HG03066 (cell line): Measurements from ENCODE around the gene OR1I1.
"Not testable (repeated sequence)": the region's sequence is repeated elsewhere in the genome, so short reads cannot be mapped to it uniquely, and the experiment has no call there.

Experiments used
- ATAC-seq: cut with Tn5 transposase; IDR thresholded peaks from one replicate; pipeline ENCODE4 v1.9.1; 2021; ENCODE audit warnings: low read depth; ENCODE audit not compliant: unreplicated experiment

OR1I1 gene

DNA sequence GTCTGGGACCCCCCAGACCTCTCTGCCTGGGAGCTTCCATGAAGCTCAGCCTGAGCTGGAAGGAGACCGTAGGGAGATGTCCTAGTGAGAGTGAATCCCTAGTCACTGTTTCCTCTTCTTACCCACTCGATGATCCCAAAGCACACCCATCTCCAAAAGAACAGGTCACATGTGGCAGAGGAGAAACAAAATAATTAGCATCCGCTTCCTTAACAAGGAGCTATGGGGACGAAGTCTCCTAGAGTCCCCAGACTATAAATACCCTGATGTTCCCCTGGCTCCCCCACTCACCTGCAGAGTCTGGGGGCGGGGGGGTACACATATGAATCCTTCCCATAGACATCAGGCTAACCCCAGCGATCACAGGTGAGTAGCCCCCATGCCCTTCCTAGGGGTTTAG lies at the start of gene OR1I1:
TSS of gene OR1I1 (plus strand) at position 301 of the 400 bp plus-strand sequence. CDS start 4,855 bp downstream, outside the sequence.
- no peak for ATAC-seq

GRCh38 chr19:15035795-15036311 lies 46.2 kb upstream of the OR1I1 start:
- ATAC-seq: no peak

- no peak for ATAC-seq
These were observed 44.4 kb upstream of the OR1I1 start for GRCh38 chr19:15037586-15037985.

DNA sequence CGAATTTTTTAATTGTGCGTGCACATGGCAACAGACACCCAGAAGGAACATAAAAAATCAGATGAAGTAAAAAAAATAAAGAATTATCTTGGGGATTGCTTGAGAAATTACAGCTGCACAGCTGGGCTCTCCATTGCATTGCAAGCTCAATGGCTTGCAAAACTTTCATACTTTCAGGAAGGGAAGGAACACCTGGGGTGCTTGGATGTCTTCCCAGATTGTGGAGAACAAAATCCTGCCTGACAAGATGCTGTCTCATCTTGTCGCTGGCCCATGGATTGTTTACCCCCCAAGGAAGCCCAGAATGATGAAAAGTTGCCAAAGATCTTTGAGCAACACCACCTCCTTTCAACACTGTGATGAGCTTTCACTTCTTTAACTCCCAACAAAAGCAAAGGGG lies 43.7 kb upstream of the OR1I1 start:
- no peak for ATAC-seq

DNA sequence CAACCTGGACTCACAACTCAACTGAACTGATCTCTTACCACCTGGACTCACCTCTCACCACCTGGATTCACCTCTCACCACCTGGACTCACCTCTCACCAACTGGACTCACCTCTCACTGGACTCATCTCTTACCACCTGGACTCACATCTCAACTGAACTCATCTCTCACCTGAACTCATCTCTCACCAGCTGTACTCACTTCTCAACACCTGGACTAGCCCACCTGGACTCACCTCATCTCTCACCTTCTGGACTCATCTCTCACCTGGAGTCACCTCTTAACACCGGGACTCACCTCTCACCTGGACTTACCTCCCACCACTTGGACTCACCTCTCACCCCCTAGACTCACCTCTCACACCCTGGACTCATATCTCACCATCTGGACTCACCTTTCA lies 40.0 kb upstream of the OR1I1 start:
- ATAC-seq: no peak

DNA sequence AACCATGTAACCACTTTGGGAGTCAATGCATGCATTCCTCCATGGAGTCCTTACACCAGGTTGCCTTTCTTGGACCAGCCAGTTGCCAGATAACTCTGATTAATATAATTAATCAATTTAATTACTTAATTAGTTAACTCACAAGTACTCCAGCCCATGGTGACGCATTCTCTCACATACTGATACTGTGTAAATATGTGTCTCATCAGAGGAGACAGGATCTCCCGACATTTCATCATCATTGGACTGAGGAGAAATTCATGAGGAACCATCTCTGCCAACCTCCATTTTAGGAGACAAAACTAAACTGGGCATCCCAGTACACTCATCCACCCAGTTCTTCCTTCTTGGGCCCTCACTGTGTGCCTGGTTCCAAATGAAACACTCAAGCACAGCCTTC lies 39.2 kb upstream of the OR1I1 start:
- ATAC-seq: no peak

- no peak for ATAC-seq
These were observed 36.5 kb upstream of the OR1I1 start for GRCh38 chr19:15045506-15045905.

- ATAC-seq: no peak
These were observed 34.3 kb upstream of the OR1I1 start for GRCh38 chr19:15047680-15048079.

- no peak for ATAC-seq
These were observed 33.9 kb upstream of the OR1I1 start for GRCh38 chr19:15048128-15048527.

GRCh38 chr19:15048885-15049541 lies 33.0 kb upstream of the OR1I1 start, which contains the start of gene CASP14:
TSS of gene CASP14 (plus strand) at chr19:15049480. CDS start at chr19:15052252, 2,772 bp downstream.
- ATAC-seq: no peak

- ATAC-seq: no peak
These were observed 31.4 kb upstream of the OR1I1 start for GRCh38 chr19:15050639-15051038.

DNA sequence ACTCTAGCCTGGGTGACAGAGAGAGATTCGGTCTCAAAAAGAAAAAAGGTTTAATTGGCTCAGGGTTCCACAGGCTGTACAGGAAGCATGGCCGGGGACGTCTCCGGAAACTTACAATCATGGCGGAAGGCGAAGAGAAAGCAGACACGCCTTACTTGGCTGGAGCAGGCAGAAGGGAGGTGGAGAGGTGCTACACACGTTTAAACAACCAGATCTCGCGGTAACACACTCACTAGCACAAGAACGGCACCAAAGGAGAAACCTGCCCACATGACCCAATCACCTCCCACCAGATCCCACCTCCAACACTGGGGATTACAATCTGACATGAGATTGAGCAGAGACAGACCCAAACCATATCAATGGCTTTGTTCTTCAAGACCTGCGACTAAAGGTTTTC lies 20.0 kb upstream of the OR1I1 start:
- no peak for ATAC-seq

DNA sequence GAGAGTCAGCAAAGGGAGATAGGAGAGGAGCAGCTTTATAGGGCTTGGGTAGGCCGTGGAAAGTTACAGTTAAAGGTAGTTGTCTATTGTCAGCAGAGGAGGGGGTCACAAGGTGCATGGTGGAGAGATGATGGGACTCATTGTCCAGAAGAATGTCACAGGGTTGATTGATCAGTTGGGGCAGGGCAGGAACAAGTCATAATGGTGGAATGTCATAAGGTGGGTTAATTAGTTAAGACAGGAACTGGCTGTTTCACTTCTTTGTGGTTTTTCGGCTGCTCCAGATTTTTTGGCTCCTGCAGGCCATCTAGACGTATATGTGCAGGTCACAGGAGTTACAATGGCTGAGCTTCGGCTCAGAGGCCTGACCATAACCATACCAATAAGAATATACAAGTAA lies 11.6 kb upstream of the OR1I1 start:
- ATAC-seq: not testable (repeated sequence)

- no peak for ATAC-seq
These were observed 8.9 kb upstream of the OR1I1 start for GRCh38 chr19:15072930-15073647.

DNA sequence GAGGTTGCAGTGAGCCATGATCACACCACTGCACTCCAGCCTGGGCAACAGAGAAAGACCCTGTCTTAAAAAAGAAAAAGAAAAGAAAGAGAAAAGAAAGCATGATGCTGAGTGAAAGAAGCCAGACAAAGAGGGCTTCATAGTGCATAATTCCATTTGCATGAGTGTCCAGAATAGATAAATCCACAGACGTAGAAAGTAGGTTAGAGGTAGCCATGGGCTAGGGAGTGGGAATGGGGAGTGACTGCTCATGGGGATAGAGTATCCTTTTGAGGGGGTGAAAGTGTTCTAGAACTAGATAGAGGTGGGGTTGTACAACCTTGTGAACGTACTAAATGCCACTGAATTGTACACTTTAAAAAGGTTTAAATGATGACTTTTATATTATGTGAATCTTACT lies 7.6 kb upstream of the OR1I1 start:
- no peak for ATAC-seq

GRCh38 chr19:15075806-15076205 lies 6.2 kb upstream of the OR1I1 start:
- no peak for ATAC-seq

GRCh38 chr19:15080002-15080401 lies 2.0 kb upstream of the OR1I1 start:
- ATAC-seq: not testable (repeated sequence)

GRCh38 chr19:15087182-15087581 lies 5.2 kb downstream of the OR1I1 start:
- no peak for ATAC-seq

- ATAC-seq: no peak
These were observed 10.1 kb downstream of the OR1I1 start for GRCh38 chr19:15091918-15092753.

- ATAC-seq: no peak
These were observed 11.0 kb downstream of the OR1I1 start for GRCh38 chr19:15093001-15093400.

- ATAC-seq: no peak
These were observed 14.2 kb downstream of the OR1I1 start for GRCh38 chr19:15096223-15096622.
